HepG2 (cell line): ENCODE measurements around the gene STK36. TPM values are rescaled to one million over a fixed set of nuclear protein-coding genes. Genes with fewer than 3 reads are reported as not detected.

Experiments used
- ATAC-seq: fragments of 200-7000 bp; cut with Tn5 transposase; 3 replicates; pipeline ENCODE4 v1.9.1; 2020; ENCODE audit warnings: mild to moderate bottlenecking, moderate library complexity
- BruUV-seq: library from RNA; stranded (reverse); fragments of 400-500 nt; replicated peaks from 2 replicates; lab custom pipeline; 2021; lab: Mats Ljungman, UMichigan
- CTCF ChIA-PET: fragments of 300-600 bp; formaldehyde crosslinking; extraction: SDS; loops from one replicate; lab custom pipeline; 2021; ENCODE audit warnings: low total read pairs, inconsistent platforms, low intra/inter-chr PET ratio; lab: Yijun Ruan, JAX
- POLR2A ChIA-PET: fragments of 350-600 bp; sonication (Branson Sonifier 250); formaldehyde crosslinking; loops from one replicate; lab custom pipeline; 2020; ENCODE audit warnings: antibody characterized with exemption, inconsistent platforms; lab: Yijun Ruan, JAX
- DNase-seq: peaks from one replicate; pipeline ENCODE4 v3.0.0-alpha.2; 2015; ENCODE audit warnings: low spot score
- FAIRE-seq: peaks from 3 replicates; lab custom pipeline; 2011; peaks lifted over from hg19 to GRCh38; lab: Jason Lieb, UNC
- H2AFZ ChIP-seq: one replicate; pipeline ENCODE4 v1.6.1; 2011; ENCODE audit warnings: low read length, inconsistent platforms
- H3K27ac ChIP-seq: fragments of 300-600 bp; 3 replicates; pipeline ENCODE4 v1.8.0; 2011; ENCODE audit warnings: mixed run types, mild to moderate bottlenecking, mixed read lengths, low read length, inconsistent platforms; ENCODE audit not compliant: insufficient read depth; ENCODE audit errors: extremely low read length
- H3K27me3 ChIP-seq, 2 experiments: fragments of 200-600 bp in 1 of 2; 2 replicates in 1 of 2; 3 replicates in 1 of 2; pipeline versions ENCODE4 v1.6.0 to v1.8.0; 2011; ENCODE audit warnings: low read length in 2 of 2, mild to moderate bottlenecking in 2 of 2, moderate library complexity in 2 of 2, inconsistent platforms in 1 of 2; ENCODE audit not compliant: insufficient read depth in 2 of 2, control insufficient read depth in 1 of 2
- H3K36me3 ChIP-seq, 2 experiments: fragments of 200-600 bp in 1 of 2; replicated peaks in 1 of 2; 2 replicates in 1 of 2; 3 replicates in 1 of 2; pipeline versions ENCODE4 v1.5.1 to v1.8.0; 2011; ENCODE audit warnings: low read length in 2 of 2, inconsistent platforms in 1 of 2; ENCODE audit not compliant: insufficient read depth in 2 of 2, control insufficient read depth in 1 of 2
- H3K4me1 ChIP-seq: 2 replicates; pipeline ENCODE4 v1.5.1; 2012; ENCODE audit warnings: low read length, inconsistent platforms; ENCODE audit not compliant: insufficient read depth
- H3K4me2 ChIP-seq: 2 replicates; pipeline ENCODE4 v1.6.0; 2011; ENCODE audit warnings: low read depth, low read length, inconsistent platforms
- H3K4me3 ChIP-seq, 3 experiments: fragments of 200-600 bp in 1 of 3; sonication (generic), shearing (Covaris generic) in 1 of 3; replicated peaks in 1 of 3; 2 replicates each; pipeline ENCODE4 v1.5.1; 2011 to 2016; ENCODE audit warnings: low read length in 3 of 3, inconsistent platforms in 2 of 3, low read depth in 2 of 3, mild to moderate bottlenecking in 2 of 3, control low read depth in 1 of 3, mixed read lengths in 1 of 3; ENCODE audit not compliant: insufficient read depth in 1 of 3
- H3K79me2 ChIP-seq: one replicate; pipeline ENCODE4 v1.6.1; 2011; ENCODE audit warnings: low read length, inconsistent platforms; ENCODE audit not compliant: insufficient read depth
- H3K9ac ChIP-seq: 2 replicates; pipeline ENCODE4 v1.6.0; 2011; ENCODE audit warnings: mild to moderate bottlenecking, low read depth, low read length, inconsistent platforms; ENCODE audit not compliant: insufficient read depth
- H3K9me3 ChIP-seq: 2 replicates; pipeline ENCODE4 v1.5.1; 2012; ENCODE audit warnings: mild to moderate bottlenecking, low read length
- H4K20me1 ChIP-seq: 2 replicates; pipeline ENCODE4 v1.6.0; 2011; ENCODE audit warnings: inconsistent platforms, mild to moderate bottlenecking, low read length, moderate library complexity; ENCODE audit not compliant: insufficient read depth
- ARNT2 ChIP-seq: sonication (generic); formaldehyde crosslinking; IDR thresholded peaks from 2 replicates; pipeline ENCODE4 v1.8.0; 2022; ENCODE audit warnings: mild to moderate bottlenecking, low read depth, missing genetic modification reagents, moderate library complexity
- CENPBD1 ChIP-seq: sonication (generic); formaldehyde crosslinking; IDR thresholded peaks from 2 replicates; pipeline ENCODE4 v1.8.0; 2022; ENCODE audit warnings: missing genetic modification reagents, low read depth, mild to moderate bottlenecking, borderline replicate concordance
- JUND ChIP-seq: sonication (generic); formaldehyde crosslinking; IDR thresholded peaks from 2 replicates; pipeline ENCODE4 v1.8.0; 2022; ENCODE audit warnings: mild to moderate bottlenecking, missing genetic modification reagents
- KDM1A ChIP-seq: IDR thresholded peaks from 2 replicates; pipeline ENCODE4 v1.6.1; 2016; ENCODE audit warnings: missing compliant biosample characterization
- MAX ChIP-seq: IDR thresholded peaks from 2 replicates; pipeline ENCODE4 v1.6.1; 2012; ENCODE audit warnings: inconsistent platforms
- NFIB ChIP-seq: sonication (generic); formaldehyde crosslinking; IDR thresholded peaks from 2 replicates; pipeline ENCODE4 v1.9.0; 2021; ENCODE audit warnings: missing genetic modification reagents, mild to moderate bottlenecking, borderline replicate concordance
- ZBTB1 ChIP-seq: sonication (generic); formaldehyde crosslinking; IDR thresholded peaks from 2 replicates; pipeline ENCODE4 v1.4.0; 2020; ENCODE audit warnings: missing genetic modification reagents, borderline replicate concordance
- ZNF468 ChIP-seq: sonication (generic); formaldehyde crosslinking; IDR thresholded peaks from 2 replicates; pipeline ENCODE4 v1.8.0; 2022; ENCODE audit warnings: mild to moderate bottlenecking, moderate library complexity, missing genetic modification reagents
- ZNF792 ChIP-seq: IDR thresholded peaks from 2 replicates; pipeline ENCODE4 v1.6.1; 2016
- WGBS: methylation state at CpG from one replicate; pipeline ENCODE4 v1.1.6; 2017; ENCODE audit warnings: low lambda C conversion rate; 5-methylcytosine and 5-hydroxymethylcytosine counted together
- in situ Hi-C: cut with HindIII; loops from 2 replicates; pipeline ENCODE4 v1.10.0; 2017; ENCODE audit warnings: low pct_unique_long_range_greater_than_20kb; ENCODE audit not compliant: extremely low pct_ligation_motif_present
- intact Hi-C: fragments of 100-400 bp; cut with micrococcal nuclease; formaldehyde crosslinking; loops from one replicate; pipeline ENCODE4 v1.10.0; 2022; ENCODE audit not compliant: unreplicated experiment
- polyA plus RNA-seq, 8 experiments: library from polyadenylated mRNA; depleted of rRNA in 3 of 8; stranded (reverse) in 7 of 8; unstranded in 1 of 8; fragments of >200 nt; fragmentation: Illumina TruSeq in 4 of 8; extraction: Trizol in 4 of 8; gene quantifications; 2 replicates each; pipeline versions ENCODE4 v1.2.1 to v1.2.3, GENCODE V29; 2011 to 2016; ENCODE audit warnings: low read depth in 4 of 8, missing spikeins in 1 of 8, mixed read lengths in 1 of 8; ENCODE audit not compliant: insufficient read depth in 1 of 8
- total RNA-seq, 5 experiments: library from RNA; depleted of rRNA; stranded (reverse); fragments of >200 nt; fragmentation: Illumina TruSeq; extraction: Trizol; gene quantifications; 2 replicates each; pipeline ENCODE4 v1.2.3, GENCODE V29; 2016; ENCODE audit warnings: low read depth in 1 of 5
- TF ChIP-seq, protein P1 (sequence below): sonication (generic); formaldehyde crosslinking; IDR thresholded peaks from 2 replicates; pipeline ENCODE4 v1.4.0; 2020; ENCODE audit warnings: mild to moderate bottlenecking, missing genetic modification reagents
- TF ChIP-seq, protein P2 (sequence below): sonication (generic); formaldehyde crosslinking; IDR thresholded peaks from 2 replicates; pipeline ENCODE4 v1.4.0; 2020; ENCODE audit warnings: mild to moderate bottlenecking, missing genetic modification reagents
- TF ChIP-seq, protein P3 (sequence below): sonication (generic); formaldehyde crosslinking; IDR thresholded peaks from 2 replicates; pipeline ENCODE4 v1.4.0; 2020; ENCODE audit warnings: mild to moderate bottlenecking, missing genetic modification reagents

The STK36 gene
- total and polyA plus RNA-seq, 2 of the 13 experiments (the other 11 are each of a cell fraction or from before 2014, with no cell fraction given): 45.9 to 83.5 TPM

DNA sequence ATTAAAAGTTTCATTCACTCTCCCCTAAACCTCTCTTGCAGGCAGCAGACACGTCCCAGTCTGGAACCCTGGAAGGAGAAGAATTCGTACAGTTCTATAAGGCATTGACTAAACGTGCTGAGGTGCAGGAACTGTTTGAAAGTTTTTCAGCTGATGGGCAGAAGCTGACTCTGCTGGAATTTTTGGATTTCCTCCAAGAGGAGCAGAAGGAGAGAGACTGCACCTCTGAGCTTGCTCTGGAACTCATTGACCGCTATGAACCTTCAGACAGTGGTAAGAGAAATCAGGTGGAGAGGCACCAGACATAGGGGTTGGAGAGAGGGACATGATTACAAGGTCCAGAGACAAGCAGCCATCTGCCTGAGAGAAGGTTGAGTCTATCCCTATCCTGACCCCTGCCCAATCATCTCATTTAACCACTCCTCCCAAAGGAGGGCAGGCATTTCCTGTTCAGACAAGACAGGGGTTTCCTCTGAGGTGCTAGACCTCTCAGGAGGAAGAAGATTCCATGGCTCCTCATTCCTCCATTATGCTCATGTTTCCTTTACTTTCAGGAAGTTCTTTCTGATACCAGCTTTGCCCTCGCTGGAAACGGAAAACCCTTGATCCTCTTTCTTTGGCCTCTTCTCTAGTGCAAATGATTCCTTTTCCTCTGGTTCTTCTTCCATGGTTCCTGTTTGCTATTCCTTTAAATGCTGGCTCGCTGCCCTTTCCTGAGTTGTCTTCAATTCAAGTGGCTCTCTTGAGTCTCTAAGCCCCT lies 49.1 kb upstream of the STK36 start:
- DNase-seq: no peak

GRCh38 chr2:218623366-218623705 lies 48.5 kb upstream of the STK36 start:
- Histone ChIP-seq H3K4me3 (no peak overlapping the region), H4K20me1 (no peaks in the 10 kb centered on the region), H3K9me3 (no peaks in the 10 kb centered on the region), H3K4me1 (0 out of 2 replicates have a peak, but pooled peaks cover 6% of the 10 kb centered on the region), H3K36me3 (no peaks in the 10 kb centered on the region), H3K4me2 (no peak overlapping the region; the same call in 1 of the 2 replicates), H3K27me3 (0 out of 5 replicates have a peak, but pooled peaks cover 0 to 3% of the 10 kb centered on the region in 2 experiments), H3K9ac (no peak overlapping the region), H3K27ac (no peak overlapping the region), H3K79me2 (no peaks in the 10 kb centered on the region), H2AFZ (no peak overlapping the region)
- POLR2A ChIA-PET: interaction anchor here (1.3 kb wide), 1 partner anchor 36 kb away, joined by 4 read pairs; the partner anchor contains the start of genes BCS1L and ZNF142
- no TSS peak for BruUV-seq
- DNase-seq: no peak
- no peak for ATAC-seq
- CTCF ChIA-PET: no interaction called here
- in situ Hi-C loops: no loop called here
- FAIRE-seq: no peak
- 61% methylated on average over 3 of the region's 3 CpGs for WGBS
- intact Hi-C loops: no loop called here
- TF ChIP-seq ZNF468 (no peak), JUND (CRISPR knock-in tag) (no peak), ARNT2 (CRISPR knock-in tag) (no peak), CENPBD1 (CRISPR knock-in tag) (no peak), KDM1A (CRISPR knock-in tag) (no peak), ZNF792 (CRISPR knock-in tag) (no peak), NFIB (CRISPR knock-in tag) (no peak), ZBTB1 (no peak), MAX (no peak)
- TF ChIP-seq, protein P1, sequence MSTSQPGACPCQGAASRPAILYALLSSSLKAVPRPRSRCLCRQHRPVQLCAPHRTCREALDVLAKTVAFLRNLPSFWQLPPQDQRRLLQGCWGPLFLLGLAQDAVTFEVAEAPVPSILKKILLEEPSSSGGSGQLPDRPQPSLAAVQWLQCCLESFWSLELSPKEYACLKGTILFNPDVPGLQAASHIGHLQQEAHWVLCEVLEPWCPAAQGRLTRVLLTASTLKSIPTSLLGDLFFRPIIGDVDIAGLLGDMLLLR (CRISPR knock-in tag): no peak
- TF ChIP-seq, protein P2, sequence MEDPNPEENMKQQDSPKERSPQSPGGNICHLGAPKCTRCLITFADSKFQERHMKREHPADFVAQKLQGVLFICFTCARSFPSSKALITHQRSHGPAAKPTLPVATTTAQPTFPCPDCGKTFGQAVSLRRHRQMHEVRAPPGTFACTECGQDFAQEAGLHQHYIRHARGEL (CRISPR knock-in tag): no peak

More for the DNA sequence above, 49.1 kb upstream of the STK36 start:
- BruUV-seq: no TSS peak
- Histone ChIP-seq H3K27me3 (0 out of 5 replicates have a peak, but pooled peaks cover 0 to 3% of the 10 kb centered on the region in 2 experiments), H3K4me3 (no peak overlapping the region), H3K36me3 (no peaks in the 10 kb centered on the region), H3K79me2 (no peaks in the 10 kb centered on the region), H3K4me1 (0 out of 2 replicates have a peak, but pooled peaks cover 6% of the 10 kb centered on the region), H3K9me3 (no peaks in the 10 kb centered on the region), H4K20me1 (no peaks in the 10 kb centered on the region), H3K27ac (no peak overlapping the region), H2AFZ (no peak overlapping the region), H3K9ac (no peak overlapping the region), H3K4me2 (no peak overlapping the region; the same call in 1 of the 2 replicates)
- ATAC-seq (peak; percentile 25; the same call in 2 of the 3 replicates), FAIRE-seq (no peak)
- in situ Hi-C loops: no loop called here
- ChIA-PET POLR2A (interaction anchor here (1.3 kb wide), 1 partner anchor 37 kb away, joined by 4 read pairs; the partner anchor contains the start of genes BCS1L and ZNF142), CTCF (no interaction called here)
- 23% methylated on average over 7 of the region's 7 CpGs for WGBS
- TF ChIP-seq, protein P3, sequence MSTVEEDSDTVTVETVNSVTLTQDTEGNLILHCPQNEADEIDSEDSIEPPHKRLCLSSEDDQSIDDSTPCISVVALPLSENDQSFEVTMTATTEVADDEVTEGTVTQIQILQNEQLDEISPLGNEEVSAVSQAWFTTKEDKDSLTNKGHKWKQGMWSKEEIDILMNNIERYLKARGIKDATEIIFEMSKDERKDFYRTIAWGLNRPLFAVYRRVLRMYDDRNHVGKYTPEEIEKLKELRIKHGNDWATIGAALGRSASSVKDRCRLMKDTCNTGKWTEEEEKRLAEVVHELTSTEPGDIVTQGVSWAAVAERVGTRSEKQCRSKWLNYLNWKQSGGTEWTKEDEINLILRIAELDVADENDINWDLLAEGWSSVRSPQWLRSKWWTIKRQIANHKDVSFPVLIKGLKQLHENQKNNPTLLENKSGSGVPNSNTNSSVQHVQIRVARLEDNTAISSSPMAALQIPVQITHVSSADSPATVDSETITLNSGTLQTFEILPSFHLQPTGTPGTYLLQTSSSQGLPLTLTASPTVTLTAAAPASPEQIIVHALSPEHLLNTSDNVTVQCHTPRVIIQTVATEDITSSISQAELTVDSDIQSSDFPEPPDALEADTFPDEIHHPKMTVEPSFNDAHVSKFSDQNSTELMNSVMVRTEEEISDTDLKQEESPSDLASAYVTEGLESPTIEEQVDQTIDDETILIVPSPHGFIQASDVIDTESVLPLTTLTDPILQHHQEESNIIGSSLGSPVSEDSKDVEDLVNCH: no peak
- intact Hi-C loops: no loop called here
